Measurements from ENCODE around the gene TCF15.
A peak's percentile ranks its signal among the peaks of the same experiment; 100 is the strongest.

GRCh38 chr20:653110-653589 lies 43.0 kb upstream of the TCF15 start, which contains the start of gene SRXN1:
- TF ChIP-seq CTCF (IDR thresholded peaks at IDR 0.05; ENCODE audit: poor library complexity) (peak; percentile 64), EZH2phosphoT487 (IDR thresholded peaks at IDR 0.05; ENCODE audit: low read depth, severe bottlenecking, unreplicated experiment) (no peak)

All from hepatocyte (in vitro differentiated cells).